Pulmonary artery endothelial cell (primary cell): ENCODE results near the gene CTSH. TPM values are rescaled to one million over a fixed set of nuclear protein-coding genes. Genes with fewer than 3 reads are reported as not detected.
"Not testable (repeated sequence)": the region's sequence is repeated elsewhere in the genome, so short reads cannot be mapped to it uniquely, and the experiment has no call there.

Experiments used
- DNase-seq: peaks from one replicate; pipeline ENCODE4 v3.0.0-alpha.2; 2011; ENCODE audit warnings: low read depth, low spot score
- total RNA-seq: library from RNA; depleted of rRNA; stranded (reverse); fragments of >200 nt; gene quantifications from 2 replicates; pipeline ENCODE4 v1.2.3, GENCODE V29; 2014

CTSH gene
- total RNA-seq, 1 donor from 2014 or later = 0.79 TPM

DNA sequence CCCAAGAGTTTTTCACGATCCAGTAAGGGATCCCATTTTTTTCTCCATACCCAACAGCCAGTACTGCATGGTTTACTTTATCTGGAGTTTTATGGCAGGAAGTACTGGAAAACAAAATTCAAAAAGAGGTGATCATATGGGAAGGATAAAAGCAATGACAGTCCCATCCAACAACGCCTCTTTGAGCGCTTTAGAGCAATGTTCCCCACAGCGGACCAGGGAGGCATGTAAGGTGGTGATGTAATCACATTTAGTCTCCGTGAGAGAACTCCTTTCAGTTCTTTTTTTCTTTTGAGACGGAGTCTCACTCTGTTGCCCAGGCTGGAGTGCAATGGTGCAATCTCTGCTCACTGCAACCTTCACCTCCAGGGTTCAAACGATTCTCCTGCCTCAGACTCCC, 21.8 kb downstream of the CTSH start:
- no peak for DNase-seq

GRCh38 chr15:78922527-78922926, 22.3 kb downstream of the CTSH start:
- no peak for DNase-seq

- DNase-seq = no peak
Measured at GRCh38 chr15:78921940-78922339, 22.9 kb downstream of the CTSH start.

GRCh38 chr15:78921517-78921916, 23.3 kb downstream of the CTSH start:
- DNase-seq = no peak

GRCh38 chr15:78917888-78918287, 27.0 kb downstream of the CTSH start:
- no peak for DNase-seq

DNA sequence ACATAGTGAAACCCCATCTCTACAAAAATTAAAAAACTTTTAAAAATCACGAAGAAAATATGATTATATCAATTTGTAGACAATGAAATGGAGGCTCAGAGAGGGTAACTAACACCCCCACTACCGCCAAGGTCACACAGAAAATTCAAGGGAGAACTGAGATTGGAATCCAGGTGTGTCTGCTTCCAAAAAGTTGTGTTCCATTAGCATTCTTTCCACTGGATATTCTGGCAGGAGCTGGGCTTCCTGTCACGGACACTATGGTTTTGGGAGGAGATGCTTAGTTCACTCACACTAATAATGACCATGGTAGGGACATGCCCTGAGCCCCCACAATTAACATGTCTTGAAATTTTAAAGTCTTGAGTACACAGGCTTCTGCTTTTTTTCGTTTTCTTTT, 28.8 kb downstream of the CTSH start:
- no peak for DNase-seq

DNA sequence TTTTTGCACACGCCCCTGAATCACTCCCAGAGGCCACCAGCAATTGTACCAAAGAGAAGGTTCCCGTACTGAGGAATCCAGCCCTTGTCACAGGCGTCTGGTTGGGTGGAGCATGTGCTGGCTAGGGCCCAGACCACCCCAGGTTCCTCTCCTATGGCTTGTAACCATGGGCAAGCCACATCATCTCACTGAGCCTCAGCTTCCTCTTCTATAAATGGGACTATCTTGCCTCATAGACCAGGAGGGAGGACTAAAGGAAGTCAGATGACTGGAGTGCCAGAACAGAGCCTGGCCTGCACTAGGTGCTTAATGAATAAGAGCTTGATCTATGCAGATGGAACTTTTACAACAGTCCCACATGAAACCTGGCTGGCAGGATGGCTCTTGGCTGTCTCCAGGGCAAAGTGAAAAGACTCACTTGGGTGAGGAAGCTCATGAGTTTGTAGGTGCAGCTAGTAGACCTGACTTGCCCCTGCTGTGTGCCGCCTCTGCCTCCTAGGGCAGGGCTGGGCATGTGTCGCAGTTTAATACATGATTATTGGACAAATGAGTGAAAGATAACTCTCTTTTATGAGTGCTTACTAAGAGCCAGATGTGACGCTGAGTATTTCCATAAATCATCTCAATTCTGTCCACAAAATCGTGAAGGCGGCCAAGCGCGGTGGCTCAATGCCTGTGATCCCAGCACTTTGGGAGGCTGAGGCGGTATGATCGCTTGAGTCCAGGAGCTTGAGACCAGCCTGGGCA, 29.3 kb downstream of the CTSH start:
- no peak for DNase-seq

- DNase-seq = no peak
Measured at GRCh38 chr15:78914027-78914764, 30.6 kb downstream of the CTSH start.

GRCh38 chr15:78913012-78913411, 31.8 kb downstream of the CTSH start:
- DNase-seq = no peak

DNA sequence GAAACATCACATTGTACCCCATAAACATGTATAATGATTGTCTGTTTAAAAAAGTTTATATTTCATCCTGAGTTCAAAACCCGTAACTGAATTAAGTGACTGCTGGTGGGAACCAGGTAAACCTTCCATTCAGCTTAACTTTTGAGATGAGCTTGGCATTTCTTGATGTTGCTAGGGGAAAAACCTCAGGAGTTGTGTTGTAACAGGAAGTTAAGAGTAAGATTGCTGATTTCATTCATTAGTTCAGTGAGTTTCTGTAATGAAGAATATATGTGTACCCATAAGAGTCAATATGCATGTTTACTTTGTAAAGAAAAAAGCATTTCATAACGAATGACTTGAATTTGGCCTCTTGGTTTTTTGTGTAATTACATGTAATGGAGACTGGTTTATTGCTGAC, 32.5 kb downstream of the CTSH start:
- no peak for DNase-seq

GRCh38 chr15:78910271-78910670, 34.6 kb downstream of the CTSH start:
- no peak for DNase-seq

- no peak for DNase-seq
Measured at GRCh38 chr15:78909791-78910228, 35.0 kb downstream of the CTSH start.

DNA sequence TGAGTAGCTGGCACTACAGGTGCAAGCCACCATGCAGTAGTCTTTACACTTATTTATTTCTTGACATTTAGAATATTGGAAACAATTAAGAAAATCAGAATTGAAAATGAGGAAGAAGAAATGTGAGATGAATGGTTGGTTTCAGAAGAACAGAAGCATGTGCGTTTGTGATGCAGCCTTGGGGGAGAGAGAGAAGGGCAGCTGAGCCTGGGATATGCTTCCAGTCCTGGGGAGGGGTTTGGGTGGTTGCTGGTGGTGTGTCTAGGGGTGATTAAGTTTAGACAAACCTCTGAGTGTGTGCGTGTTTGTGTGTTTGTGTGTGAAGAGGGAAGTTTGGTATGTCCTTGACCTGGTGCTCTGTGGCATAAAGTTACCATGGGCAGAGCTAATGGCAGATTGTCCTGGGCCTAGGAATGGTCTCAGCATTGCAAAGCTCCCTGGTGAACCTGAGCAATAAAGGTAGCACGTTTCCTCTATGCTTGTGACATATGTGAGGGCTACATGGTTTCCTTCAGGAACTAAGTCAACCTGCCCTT, 35.6 kb downstream of the CTSH start:
- no peak for DNase-seq

- no peak for DNase-seq
Measured at GRCh38 chr15:78907577-78907976, 37.3 kb downstream of the CTSH start.

DNA sequence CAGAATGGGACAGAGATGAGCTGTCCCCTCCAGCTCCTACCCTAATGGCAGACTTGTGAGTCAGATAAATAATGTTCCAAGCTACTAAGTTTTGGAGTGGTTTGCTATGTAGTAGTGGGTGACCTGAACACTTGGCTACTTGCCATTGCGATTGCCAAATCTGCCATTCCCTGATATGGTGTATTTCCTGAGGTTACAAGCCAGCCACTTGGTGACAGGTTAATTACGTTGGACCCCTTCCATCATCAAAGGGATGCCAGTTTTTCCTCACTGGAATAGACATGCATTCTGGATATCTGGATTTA, 38.6 kb downstream of the CTSH start:
- no peak for DNase-seq

DNA sequence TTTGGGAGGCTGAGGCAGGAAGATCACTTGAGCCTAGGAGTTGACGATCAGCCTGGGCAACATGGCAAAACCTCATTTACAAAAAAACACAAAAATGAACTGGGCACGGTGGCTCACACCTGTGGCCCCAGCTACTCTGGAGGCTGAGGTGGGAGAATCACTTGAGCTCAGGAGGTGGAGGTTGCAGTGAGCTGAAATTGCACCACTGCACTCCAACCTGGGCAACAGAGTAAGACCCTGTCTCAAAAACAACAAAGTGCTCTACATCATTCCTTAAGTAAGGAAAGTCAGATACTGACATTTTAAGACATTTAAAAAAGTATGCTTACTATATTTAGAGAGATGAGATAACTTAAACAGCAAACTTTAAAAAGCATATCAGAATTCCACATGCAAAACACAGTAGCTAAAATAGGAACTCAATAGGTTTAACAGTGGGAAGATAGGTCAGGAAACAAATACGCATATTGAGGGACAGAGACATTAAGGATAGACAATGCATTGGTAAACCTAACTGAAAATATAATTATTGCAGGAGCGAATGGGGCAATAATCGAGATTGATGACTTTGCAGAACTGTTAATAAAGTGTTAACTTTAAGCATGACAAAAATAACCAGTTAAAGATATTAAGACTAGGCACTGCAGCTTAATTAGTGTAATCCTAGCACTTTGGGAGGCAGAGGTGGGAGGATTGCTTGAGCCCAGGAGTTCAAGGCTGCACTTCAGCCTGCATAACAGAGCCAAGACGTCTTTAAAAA, 40.1 kb downstream of the CTSH start:
- no peak for DNase-seq

GRCh38 chr15:78902281-78903032, 42.4 kb downstream of the CTSH start:
- DNase-seq = not testable (repeated sequence)

- not testable (repeated sequence) for DNase-seq
Measured at GRCh38 chr15:78900819-78901533, 43.9 kb downstream of the CTSH start.

GRCh38 chr15:78898540-78898939, 46.3 kb downstream of the CTSH start:
- DNase-seq = no peak

DNA sequence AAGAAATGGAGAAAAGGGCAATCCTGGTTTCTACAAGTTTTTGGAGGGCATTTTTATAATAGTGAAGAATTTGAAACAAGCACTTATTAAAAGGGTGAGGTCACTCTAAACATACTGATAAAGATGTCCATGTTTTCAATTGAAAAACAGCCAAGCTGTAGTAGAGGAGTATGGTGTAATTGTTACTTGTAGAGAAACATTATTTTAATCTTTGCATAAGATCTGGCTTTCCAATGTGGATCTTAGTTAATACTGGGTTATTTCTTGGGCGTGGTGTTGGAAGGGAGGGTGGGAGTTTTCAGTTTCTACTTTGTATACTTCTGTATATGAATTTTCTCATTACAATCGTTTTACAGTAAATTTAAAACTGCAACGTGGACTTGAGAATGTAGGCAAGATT, 49.4 kb downstream of the CTSH start:
- no peak for DNase-seq

GRCh38 chr15:78893538-78893937, 51.3 kb downstream of the CTSH start:
- DNase-seq = no peak
